GM12873 (cell line): Measurements from ENCODE around the gene HCFC2.

ENCODE experiments used
- CTCF ChIP-seq: IDR thresholded peaks from 2 replicates; pipeline ENCODE4 v1.5.1; 2012; ENCODE audit warnings: low read depth, mild to moderate bottlenecking, moderate library complexity, low read length, control low read depth; ENCODE audit not compliant: insufficient read depth; ENCODE audit errors: missing control alignments

Gene HCFC2

GRCh38 chr12:104137902-104138796 lies 73.8 kb downstream of the HCFC2 start, which contains the start of gene NFYB:
NFYB (minus strand) TSS chr12:104138210; CDS start chr12:104135453, 2,757 bp downstream.
- TF ChIP-seq CTCF = no peak

GRCh38 chr12:104138797-104139152 lies 74.4 kb downstream of the HCFC2 start:
- TF ChIP-seq CTCF = no peak

GRCh38 chr12:104142543-104142942 lies 78.2 kb downstream of the HCFC2 start:
- TF ChIP-seq CTCF = no peak

- no peak for TF ChIP-seq CTCF
Observed at GRCh38 chr12:104143002-104143401, 78.7 kb downstream of the HCFC2 start.

- no peak for TF ChIP-seq CTCF
Observed at GRCh38 chr12:104143918-104144317, 79.6 kb downstream of the HCFC2 start.

GRCh38 chr12:104147346-104147745 lies 83.0 kb downstream of the HCFC2 start:
- no peak for TF ChIP-seq CTCF

- no peak for TF ChIP-seq CTCF
Observed at GRCh38 chr12:104150416-104150815, 86.1 kb downstream of the HCFC2 start.
